GM19397 (cell line): ENCODE data around the gene VASH2.
"Not testable (repeated sequence)": the region's sequence is repeated elsewhere in the genome, so short reads cannot be mapped to it uniquely, and the experiment has no call there.

ENCODE experiments used
- ATAC-seq: cut with Tn5 transposase; IDR thresholded peaks from one replicate; pipeline ENCODE4 v1.9.1; 2021; ENCODE audit warnings: mild to moderate bottlenecking, moderate library complexity; ENCODE audit not compliant: unreplicated experiment

VASH2 gene

GRCh38 chr1:212977781-212978645 lies 27.7 kb downstream of the VASH2 start:
- ATAC-seq = no peak

- ATAC-seq = peak; percentile 51
These were observed 29.2 kb downstream of the VASH2 start for GRCh38 chr1:212979340-212980122.

GRCh38 chr1:212980123-212980785 lies 29.9 kb downstream of the VASH2 start:
- ATAC-seq = no peak

GRCh38 chr1:212981025-212981495 lies 30.7 kb downstream of the VASH2 start:
- no peak for ATAC-seq

- peak; percentile 76 for ATAC-seq
These were observed 31.4 kb downstream of the VASH2 start for GRCh38 chr1:212981571-212982328.

- ATAC-seq = no peak
These were observed 32.2 kb downstream of the VASH2 start for GRCh38 chr1:212982430-212983152.

GRCh38 chr1:212983482-212983881 lies 33.1 kb downstream of the VASH2 start:
- ATAC-seq = no peak

GRCh38 chr1:212984522-212985291 lies 34.4 kb downstream of the VASH2 start:
- ATAC-seq = no peak

- ATAC-seq = no peak
These were observed 36.2 kb downstream of the VASH2 start for GRCh38 chr1:212986551-212986950.

- ATAC-seq = no peak
These were observed 37.5 kb downstream of the VASH2 start for GRCh38 chr1:212987702-212988322.

GRCh38 chr1:212990276-212990675 lies 39.9 kb downstream of the VASH2 start:
- ATAC-seq = no peak

GRCh38 chr1:212993960-212994359 lies 43.6 kb downstream of the VASH2 start:
- ATAC-seq = not testable (repeated sequence)

- ATAC-seq = no peak
These were observed 44.6 kb downstream of the VASH2 start for GRCh38 chr1:212994926-212995325.

- no peak for ATAC-seq
These were observed 52.9 kb downstream of the VASH2 start for GRCh38 chr1:213003256-213003655.

- ATAC-seq = no peak
These were observed 58.2 kb downstream of the VASH2 start for GRCh38 chr1:213008564-213008963.

- ATAC-seq = no peak
These were observed 64.3 kb downstream of the VASH2 start for GRCh38 chr1:213014642-213015041.

GRCh38 chr1:213015099-213016050 lies 65.0 kb downstream of the VASH2 start, which contains the start of gene ANGEL2:
ANGEL2 (minus strand) TSS chr1:213015867; CDS start chr1:213015671, 196 bp downstream.
- ATAC-seq = peak; percentile 93
